NCI-H460 (cell line): ENCODE results near the gene ANO7. TPM values are rescaled to one million over a fixed set of nuclear protein-coding genes. Genes with fewer than 3 reads are reported as not detected.

Source experiments
- DNase-seq: peaks from one replicate; pipeline ENCODE4 v3.0.0-alpha.2; 2016; ENCODE audit warnings: low read depth; ENCODE audit errors: extremely low read depth
- polyA plus RNA-seq: library from polyadenylated mRNA; depleted of rRNA; stranded (reverse); fragments of >200 nt; gene quantifications from 2 replicates; pipeline ENCODE4 v1.2.3, GENCODE V29; 2014; cell fraction: nucleus; rRNA removed
- total RNA-seq: library from RNA; depleted of rRNA; stranded (reverse); fragments of >200 nt; shearing (Covaris generic); gene quantifications from 2 replicates; pipeline ENCODE4 v1.2.3, GENCODE V29; 2014; rRNA removed

Gene ANO7
- total RNA-seq = 1.2 and 1.9 TPM in 2 replicates
- polyA plus RNA-seq = 0.97 TPM in 1 of 2 replicates, not detected in the other

- no peak for DNase-seq
Measured at GRCh38 chr2:241188361-241189092, at the start of gene ANO7. TSS of gene ANO7 (plus strand) at chr2:241188677. CDS start at chr2:241190064, 1,387 bp downstream.

GRCh38 chr2:241139531-241140444, 48.7 kb upstream of the ANO7 start:
- no peak for DNase-seq

DNA sequence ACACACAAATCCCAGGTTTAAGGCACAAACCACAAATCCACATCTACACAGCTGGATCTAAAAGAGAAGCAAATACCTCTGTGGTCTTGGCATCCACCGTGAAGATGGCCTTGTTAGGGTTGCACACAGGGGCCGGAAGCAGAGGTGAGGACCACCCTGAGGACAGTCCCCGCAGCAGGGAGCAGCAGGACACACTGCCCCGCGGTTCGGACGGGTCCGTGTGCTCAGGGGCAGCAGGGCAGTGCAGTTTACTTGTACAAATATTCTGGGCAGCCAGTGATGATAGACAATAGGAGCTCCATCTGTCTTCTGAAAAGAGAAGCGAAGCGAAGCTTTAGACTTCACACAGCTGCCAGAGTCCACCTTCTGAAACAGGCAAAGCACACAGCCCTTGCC, 48.0 kb upstream of the ANO7 start:
- no peak for DNase-seq

- DNase-seq = no peak
Measured at GRCh38 chr2:241141214-241141770, 47.2 kb upstream of the ANO7 start.

- no peak for DNase-seq
Measured at GRCh38 chr2:241142063-241142462, 46.4 kb upstream of the ANO7 start.

GRCh38 chr2:241142593-241142992, 45.9 kb upstream of the ANO7 start:
- no peak for DNase-seq

GRCh38 chr2:241146286-241146685, 42.2 kb upstream of the ANO7 start:
- DNase-seq = no peak

DNA sequence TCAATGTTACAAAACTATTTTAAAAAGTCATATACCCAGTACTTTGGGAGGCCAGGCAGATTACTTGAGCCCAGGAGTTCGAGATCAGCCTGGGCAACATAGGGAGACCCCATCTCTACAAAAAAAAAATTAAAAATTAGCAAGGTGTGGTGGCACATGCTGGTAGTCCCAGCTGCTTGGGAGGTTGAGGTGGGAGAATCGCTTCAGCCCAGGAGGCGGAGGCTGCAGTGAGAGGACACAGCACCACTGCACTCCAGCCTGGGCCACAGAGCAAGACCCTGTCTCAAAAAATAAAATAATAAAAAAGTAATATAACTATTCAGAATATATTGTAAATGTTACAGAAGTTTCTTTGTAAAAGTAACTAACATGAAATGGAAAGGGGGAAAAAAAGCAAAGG, 41.1 kb upstream of the ANO7 start:
- no peak for DNase-seq

- no peak for DNase-seq
Measured at GRCh38 chr2:241148239-241148638, 40.2 kb upstream of the ANO7 start.

DNA sequence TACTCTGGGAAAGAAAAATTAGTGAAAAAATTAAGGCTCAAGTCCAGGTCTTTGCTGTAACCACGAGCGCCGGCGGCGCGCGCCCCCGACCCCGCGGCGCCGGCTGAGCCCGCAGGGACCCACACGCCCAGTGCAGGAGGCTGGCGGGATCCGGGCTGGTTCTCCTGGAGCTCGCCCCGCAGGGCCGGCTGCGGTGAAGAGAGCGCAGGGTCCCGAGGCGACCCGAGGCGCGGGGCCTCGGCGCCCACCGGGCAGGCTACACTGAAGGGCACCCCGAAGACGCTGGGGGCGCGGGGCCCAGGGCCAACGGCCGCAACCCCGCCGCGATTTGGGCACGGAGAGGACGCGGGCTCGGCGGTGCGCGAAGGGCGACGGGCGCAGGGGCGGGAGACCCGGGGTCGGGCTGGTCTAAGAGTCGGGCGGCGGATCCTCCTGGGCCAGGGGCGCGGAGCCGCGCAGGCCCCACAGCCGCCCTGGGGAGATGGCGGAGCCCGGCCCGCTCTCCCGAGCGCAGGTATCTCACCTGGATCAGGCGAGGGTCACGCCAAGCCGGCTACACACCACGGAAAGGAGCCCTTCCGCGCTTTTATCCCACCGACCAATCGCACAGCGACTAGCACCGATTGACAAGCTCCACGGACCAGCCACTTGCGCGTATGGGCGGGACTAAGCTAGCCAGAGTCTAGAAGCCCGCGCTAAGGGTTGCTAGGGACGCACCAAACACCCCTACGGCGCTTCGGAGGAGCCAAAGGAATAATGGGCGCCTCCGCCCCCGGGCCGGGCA, 39.4 kb upstream of the ANO7 start, which contains the start of gene PASK:
TSS of gene PASK (minus strand) at position 582 of the 784 bp plus-strand sequence. CDS start 6,440 bp downstream, outside the sequence.
- peak; percentile 93 for DNase-seq

- no peak for DNase-seq
Measured at GRCh38 chr2:241149675-241149924, 38.9 kb upstream of the ANO7 start.

GRCh38 chr2:241149925-241150659, 38.4 kb upstream of the ANO7 start, which contains the start of gene PPP1R7:
TSS of gene PPP1R7 (plus strand) at chr2:241150467. CDS start at chr2:241150496, 29 bp downstream.
- DNase-seq = peak; percentile 91

DNA sequence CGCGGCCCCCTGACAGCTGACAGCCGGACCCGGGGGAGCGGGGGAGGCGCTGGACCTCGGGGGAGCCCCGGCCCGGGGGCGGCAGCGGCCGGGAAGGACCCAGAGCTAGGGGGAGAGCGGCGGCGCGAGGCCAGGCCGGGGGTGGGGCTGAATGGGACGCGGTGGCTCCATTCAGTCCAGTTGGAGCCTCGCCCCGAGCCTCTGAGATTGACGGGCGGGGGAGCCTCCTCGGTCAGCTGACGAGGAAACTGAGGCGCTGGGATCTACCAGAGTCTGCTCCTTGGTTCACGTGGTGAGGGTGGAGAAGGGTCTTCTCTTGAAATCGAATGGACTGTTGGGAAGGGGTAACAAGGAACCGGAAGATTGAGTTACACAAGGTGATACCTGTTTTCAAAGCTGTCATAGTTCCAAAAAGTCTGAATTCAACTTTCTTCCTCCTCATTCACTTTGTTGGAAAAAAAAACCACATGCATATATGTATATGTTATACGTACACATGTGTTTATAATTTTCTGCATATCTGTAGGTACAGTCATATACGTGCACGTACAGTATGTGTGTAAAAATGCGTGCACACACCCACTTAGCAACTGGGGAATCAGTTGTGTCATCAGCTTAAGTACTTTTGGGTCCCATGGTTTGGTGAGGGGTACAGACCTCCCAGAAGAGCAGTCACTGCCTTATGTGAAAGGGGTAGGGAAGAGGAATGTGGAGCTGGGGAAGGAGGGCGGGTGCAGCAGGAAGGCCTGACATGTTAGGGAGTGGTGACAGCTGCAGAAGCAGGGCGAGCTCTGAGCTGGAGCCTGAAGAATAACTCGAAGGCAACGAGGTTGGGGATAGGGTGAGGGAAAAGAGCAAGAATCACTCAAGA, 37.6 kb upstream of the ANO7 start:
- no peak for DNase-seq

DNA sequence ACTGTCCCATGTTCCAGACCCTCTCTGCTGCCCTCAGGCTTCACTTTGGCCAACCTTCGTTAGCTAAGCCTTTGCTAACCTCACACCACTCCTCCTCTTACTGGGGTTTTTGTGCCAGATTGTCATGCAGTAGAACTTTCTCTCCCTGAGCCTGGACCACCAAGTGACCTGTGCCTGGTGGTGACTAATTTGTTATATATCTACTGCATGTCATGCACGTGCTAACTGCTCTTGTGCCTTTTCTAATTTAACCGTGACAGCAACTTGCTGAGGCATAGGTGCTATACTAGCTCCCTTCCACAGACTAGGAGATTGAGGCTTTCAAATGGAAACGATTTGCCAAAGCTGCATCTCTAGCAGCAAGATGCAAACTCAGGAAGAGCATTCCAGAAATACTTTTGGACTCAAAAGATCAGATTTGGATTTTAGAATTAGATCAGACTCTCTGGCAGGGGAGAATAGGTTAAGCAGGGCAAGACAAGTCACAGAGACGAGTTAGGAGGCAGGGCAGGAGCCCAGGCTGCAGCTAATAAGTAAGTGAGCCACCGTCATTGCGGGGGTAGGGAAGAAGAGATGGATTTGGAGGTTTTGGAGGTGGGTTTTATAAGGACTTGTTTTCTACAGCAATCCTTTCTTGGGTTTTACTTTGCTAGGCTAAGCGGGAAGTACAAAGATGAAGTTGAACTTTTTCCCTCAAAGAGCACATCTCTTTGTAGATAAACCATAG, 36.4 kb upstream of the ANO7 start:
- DNase-seq = no peak

DNA sequence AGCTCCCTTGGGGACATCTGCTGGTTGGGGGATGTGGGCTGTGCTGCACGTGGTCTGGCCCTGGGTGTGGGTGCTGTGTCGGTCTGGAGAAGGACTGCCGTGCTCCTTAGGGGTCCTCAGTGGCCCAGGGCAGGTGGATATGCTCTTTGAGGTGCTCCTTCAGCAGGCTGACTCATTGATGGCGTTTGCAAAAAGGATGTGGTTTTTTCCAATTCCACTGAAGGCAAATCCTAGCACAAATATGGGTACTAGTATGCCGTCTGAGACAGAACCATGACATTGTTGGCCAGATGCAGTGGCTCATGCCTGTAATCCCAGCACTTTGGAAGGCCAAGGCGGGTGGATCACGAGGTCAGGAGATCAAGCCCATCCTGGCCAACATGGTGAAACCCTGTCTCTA, 34.9 kb upstream of the ANO7 start:
- no peak for DNase-seq

DNA sequence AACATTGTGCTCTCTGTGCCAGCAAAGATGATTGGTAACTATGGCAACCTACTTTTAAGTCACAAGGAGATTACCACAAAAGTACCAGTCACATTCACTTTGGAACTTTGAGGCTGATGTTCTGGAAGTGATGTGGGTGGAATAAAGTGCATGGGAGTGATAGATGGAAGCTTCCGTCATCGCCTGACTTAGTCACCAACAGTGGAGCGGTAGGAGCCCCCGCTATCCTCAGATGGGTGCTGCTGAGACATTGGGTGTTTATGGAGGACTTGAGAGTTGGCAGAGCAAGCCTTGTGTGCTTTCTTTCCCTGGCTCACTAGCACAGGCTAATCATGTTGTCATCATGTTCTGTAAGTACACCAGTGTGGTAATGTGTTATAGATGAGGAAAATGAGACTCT, 33.6 kb upstream of the ANO7 start:
- no peak for DNase-seq

DNA sequence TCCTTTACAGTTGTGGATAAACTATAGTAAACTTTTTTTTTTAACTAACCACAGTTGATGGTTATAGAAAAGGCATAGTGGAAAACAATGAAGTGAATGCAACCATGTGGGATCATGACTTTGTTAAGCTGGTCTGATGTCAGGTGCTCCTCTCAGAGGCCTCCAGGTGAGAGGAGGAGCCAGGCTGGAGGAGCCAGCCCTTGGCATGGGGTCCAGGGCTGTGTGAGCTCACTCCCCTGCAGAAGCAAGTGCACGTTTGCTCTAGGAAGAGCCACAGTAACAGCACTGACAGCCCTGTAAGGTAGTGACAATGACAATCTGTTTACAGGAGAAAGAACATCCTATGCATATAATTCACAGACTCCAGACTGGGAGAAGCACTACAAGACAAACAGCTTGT, 32.5 kb upstream of the ANO7 start:
- no peak for DNase-seq

DNA sequence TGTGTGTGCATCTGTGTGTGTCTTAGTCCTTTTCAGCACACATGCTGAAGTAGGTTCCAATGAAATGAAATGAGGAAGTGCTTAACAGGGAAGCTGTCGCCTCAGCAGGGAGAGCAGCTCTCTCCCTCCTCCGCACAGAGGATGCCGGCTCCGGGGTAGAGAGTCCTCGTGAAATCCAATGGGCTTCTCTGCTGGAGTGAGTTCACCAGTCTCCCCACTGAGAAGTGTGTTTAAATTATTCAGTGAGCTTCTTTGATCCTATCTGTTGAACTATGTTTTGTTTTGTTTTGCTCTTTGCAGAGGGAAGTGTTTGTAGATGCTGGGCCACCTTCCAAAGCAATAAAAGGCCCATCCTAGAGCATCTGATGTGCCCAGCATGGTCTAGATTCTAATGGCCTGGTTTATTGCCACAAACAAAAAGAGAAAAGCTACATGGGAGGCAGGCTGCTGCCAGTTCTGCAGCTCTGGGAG, 31.5 kb upstream of the ANO7 start:
- no peak for DNase-seq
